HepG2 (cell line): ENCODE data around the gene ADGRG1. TPM values are rescaled to one million over a fixed set of nuclear protein-coding genes. Genes with fewer than 3 reads are reported as not detected.

ENCODE experiments used
- ATF5 ChIP-seq: sonication (generic); formaldehyde crosslinking; IDR thresholded peaks from 2 replicates; pipeline ENCODE4 v1.4.0; 2020; ENCODE audit warnings: mild to moderate bottlenecking, low read depth, missing genetic modification reagents
- DMAP1 ChIP-seq: IDR thresholded peaks from 2 replicates; pipeline ENCODE4 v1.6.1; 2016
- HIVEP1 ChIP-seq: sonication (generic); formaldehyde crosslinking; IDR thresholded peaks from 2 replicates; pipeline ENCODE4 v1.4.0; 2020; ENCODE audit warnings: mild to moderate bottlenecking, missing genetic modification reagents
- HMGA1 ChIP-seq: sonication (generic); formaldehyde crosslinking; conservative IDR thresholded peaks from 2 replicates; pipeline ENCODE4 v1.4.0; 2020; ENCODE audit warnings: missing genetic modification reagents
- HOXA9 ChIP-seq: sonication (generic); formaldehyde crosslinking; IDR thresholded peaks from 2 replicates; pipeline ENCODE4 v1.8.1; 2022; ENCODE audit warnings: missing genetic modification reagents, mild to moderate bottlenecking, moderate library complexity, borderline replicate concordance
- KDM1A ChIP-seq: IDR thresholded peaks from 2 replicates; pipeline ENCODE4 v1.6.1; 2016; ENCODE audit warnings: missing compliant biosample characterization
- KLF9 ChIP-seq: IDR thresholded peaks from 2 replicates; pipeline ENCODE4 v1.6.1; 2016; ENCODE audit warnings: low read depth
- MYPOP ChIP-seq: sonication (generic); formaldehyde crosslinking; IDR thresholded peaks from 2 replicates; pipeline ENCODE4 v1.8.1; 2023; ENCODE audit warnings: mild to moderate bottlenecking, moderate library complexity, missing genetic modification reagents
- NFYB ChIP-seq: sonication (generic); formaldehyde crosslinking; IDR thresholded peaks from 2 replicates; pipeline ENCODE4 v1.4.0; 2020; ENCODE audit warnings: missing genetic modification reagents
- PITX1 ChIP-seq: sonication (generic); formaldehyde crosslinking; IDR thresholded peaks from 2 replicates; pipeline ENCODE4 v1.5.1; 2020; ENCODE audit warnings: mild to moderate bottlenecking, missing genetic modification reagents
- TRIM22 ChIP-seq: fragments of 450-650 bp; IDR thresholded peaks from 2 replicates; pipeline ENCODE4 v1.6.1; 2017
- ZBTB40 ChIP-seq, 2 experiments: fragments of 450-650 bp in 1 of 2; sonication (generic) in 1 of 2; formaldehyde crosslinking in 1 of 2; IDR thresholded peaks; 2 replicates each; pipeline versions ENCODE4 v1.6.1 to v1.8.0; 2016 to 2022; ENCODE audit warnings: antibody characterized with exemption in 1 of 2, mild to moderate bottlenecking in 1 of 2, missing genetic modification reagents in 1 of 2
- ZNF160 ChIP-seq: sonication (generic); formaldehyde crosslinking; IDR thresholded peaks from 2 replicates; pipeline ENCODE4 v1.8.0; 2022; ENCODE audit warnings: mild to moderate bottlenecking, inconsistent platforms, missing genetic modification reagents
- ZNF205 ChIP-seq: IDR thresholded peaks from 2 replicates; pipeline ENCODE4 v1.6.1; 2018; ENCODE audit warnings: missing biosample characterization, missing genetic modification reagents
- ZNF253 ChIP-seq: sonication (generic); formaldehyde crosslinking; IDR thresholded peaks from 2 replicates; pipeline ENCODE4 v1.8.0; 2022; ENCODE audit warnings: mild to moderate bottlenecking, missing genetic modification reagents, borderline replicate concordance
- ZNF264 ChIP-seq: sonication (generic); formaldehyde crosslinking; IDR thresholded peaks from 2 replicates; pipeline ENCODE4 v1.4.0; 2020; ENCODE audit warnings: missing genetic modification reagents
- ZNF34 ChIP-seq: sonication (generic); formaldehyde crosslinking; IDR thresholded peaks from 2 replicates; pipeline ENCODE4 v1.4.0; 2020; ENCODE audit warnings: mild to moderate bottlenecking, missing genetic modification reagents, borderline replicate concordance
- ZNF430 ChIP-seq: sonication (generic); formaldehyde crosslinking; IDR thresholded peaks from 2 replicates; pipeline ENCODE4 v1.9.0; 2021; ENCODE audit warnings: mild to moderate bottlenecking, missing genetic modification reagents
- ZNF562 ChIP-seq: sonication (generic); formaldehyde crosslinking; IDR thresholded peaks from 2 replicates; pipeline ENCODE4 v1.8.0; 2022; ENCODE audit warnings: missing genetic modification reagents, borderline replicate concordance
- ZNF790 ChIP-seq: sonication (generic); formaldehyde crosslinking; IDR thresholded peaks from 2 replicates; pipeline ENCODE4 v1.8.0; 2022; ENCODE audit warnings: missing genetic modification reagents, mild to moderate bottlenecking, borderline replicate concordance
- polyA plus RNA-seq, 8 experiments: library from polyadenylated mRNA; depleted of rRNA in 3 of 8; stranded (reverse) in 7 of 8; unstranded in 1 of 8; fragments of >200 nt; fragmentation: Illumina TruSeq in 4 of 8; extraction: Trizol in 4 of 8; gene quantifications; 2 replicates each; pipeline versions ENCODE4 v1.2.1 to v1.2.3, GENCODE V29; 2011 to 2016; ENCODE audit warnings: low read depth in 4 of 8, missing spikeins in 1 of 8, mixed read lengths in 1 of 8; ENCODE audit not compliant: insufficient read depth in 1 of 8
- total RNA-seq, 5 experiments: library from RNA; depleted of rRNA; stranded (reverse); fragments of >200 nt; fragmentation: Illumina TruSeq; extraction: Trizol; gene quantifications; 2 replicates each; pipeline ENCODE4 v1.2.3, GENCODE V29; 2016; ENCODE audit warnings: low read depth in 1 of 5

ADGRG1 gene
- total and polyA plus RNA-seq, 2 of the 13 experiments (the other 11 are each of a cell fraction or from before 2014, with no cell fraction given): 2.7 to 5.9 TPM

- TF ChIP-seq ZBTB40 (IDR thresholded peaks at IDR 0.05) (no peak), ZBTB40 (CRISPR knock-in tag; IDR thresholded peaks at IDR 0.05) (0 out of 2 replicates have a peak, but pooled peaks have one; percentile 12), TRIM22 (no peak), DMAP1 (no peak), ZNF790 (CRISPR knock-in tag) (no peak), PITX1 (no peak; the same call in none of the 2 replicates), HIVEP1 (CRISPR knock-in tag) (0 out of 2 replicates have a peak, but pooled peaks have one; percentile 55), ZNF205 (no peak), ATF5 (CRISPR knock-in tag) (no peak), ZNF160 (CRISPR knock-in tag) (no peak), KLF9 (CRISPR knock-in tag) (no peak), ZNF430 (CRISPR knock-in tag) (no peak), ZNF562 (CRISPR knock-in tag) (no peak), MYPOP (peak; percentile 69; the same call in 1 of the 2 replicates), KDM1A (CRISPR knock-in tag) (no peak), ZNF253 (CRISPR knock-in tag) (0 out of 2 replicates have a peak, but pooled peaks have one; percentile 20), ZNF34 (CRISPR knock-in tag) (no peak), HOXA9 (CRISPR knock-in tag) (no peak), ZNF264 (CRISPR knock-in tag) (no peak), NFYB (CRISPR knock-in tag) (no peak), HMGA1 (CRISPR knock-in tag) (no peak)
These were observed 38.7 kb downstream of the ADGRG1 start (continued) for GRCh38 chr16:57667048-57667525.
